K562 (cell line): ENCODE results near the gene SMARCA4. TPM values are rescaled to one million over a fixed set of nuclear protein-coding genes. Genes with fewer than 3 reads are reported as not detected.

ENCODE experiments used
- ATAC-seq: fragments of 200-7000 bp; cut with Tn5 transposase; 3 replicates; pipeline ENCODE4 v1.9.1; 2020; ENCODE audit warnings: moderate library complexity
- BruUV-seq: library from RNA; stranded (reverse); fragments of 400-500 nt; replicated peaks from 2 replicates; lab custom pipeline; 2021; lab: Mats Ljungman, UMichigan
- CTCF ChIA-PET: fragments of 300-600 bp; formaldehyde crosslinking; extraction: SDS; loops from one replicate; lab custom pipeline; 2021; ENCODE audit warnings: low intra/inter-chr PET ratio; lab: Yijun Ruan, JAX
- POLR2A ChIA-PET: fragments of 300-600, 350-650 bp; sonication (Branson Sonifier 250); formaldehyde crosslinking; extraction: SDS; loops from one replicate; lab custom pipeline; 2021; ENCODE audit warnings: antibody characterized with exemption, inconsistent platforms; lab: Yijun Ruan, JAX
- DNase-seq, 4 experiments: peaks; one replicate each; pipeline versions ENCODE4 v3.0.0 to v3.0.0-alpha.2; 2011 to 2018; ENCODE audit warnings: low spot score in 3 of 4, mixed read lengths in 3 of 4; ENCODE audit errors: extremely low read depth in 1 of 4
- FAIRE-seq: peaks from 2 replicates; lab custom pipeline; 2011; peaks lifted over from hg19 to GRCh38; lab: Jason Lieb, UNC
- H2AFZ ChIP-seq: 2 replicates; pipeline ENCODE4 v1.6.0; 2011; ENCODE audit warnings: low read depth, low read length, control low read depth, inconsistent platforms
- H3K27ac ChIP-seq: fragments of 200-600 bp; 3 replicates; pipeline ENCODE4 v1.8.0; 2011; ENCODE audit warnings: low read depth, mild to moderate bottlenecking, control low read depth, inconsistent platforms, low read length, moderate library complexity, mixed read lengths; ENCODE audit errors: extremely low read depth
- H3K27me3 ChIP-seq, 2 experiments: fragments of 300-600 bp in 1 of 2; 2 replicates in 1 of 2; 3 replicates in 1 of 2; pipeline versions ENCODE4 v1.6.0 to v1.8.0; 2011; ENCODE audit warnings: inconsistent platforms in 2 of 2, low read length in 2 of 2, mild to moderate bottlenecking in 1 of 2, mixed read lengths in 1 of 2, moderate library complexity in 1 of 2; ENCODE audit not compliant: control insufficient read depth in 2 of 2, insufficient read depth in 2 of 2
- H3K36me3 ChIP-seq: fragments of 300-600 bp; 3 replicates; pipeline ENCODE4 v1.8.0; 2011; ENCODE audit warnings: mild to moderate bottlenecking, low read length, inconsistent platforms; ENCODE audit not compliant: control insufficient read depth, insufficient read depth
- H3K4me1 ChIP-seq, 2 experiments: fragments of 200-600 bp in 1 of 2; replicated peaks in 1 of 2; 2 replicates in 1 of 2; 3 replicates in 1 of 2; pipeline versions ENCODE4 v1.5.1 to v1.8.0; 2011; ENCODE audit warnings: inconsistent platforms in 2 of 2, low read length in 2 of 2, mild to moderate bottlenecking in 1 of 2, mixed read lengths in 1 of 2, moderate library complexity in 1 of 2; ENCODE audit not compliant: control insufficient read depth in 2 of 2, insufficient read depth in 2 of 2
- H3K4me2 ChIP-seq: 2 replicates; pipeline ENCODE4 v1.6.1; 2011; ENCODE audit warnings: low read length, control low read depth, inconsistent platforms, mixed read lengths; ENCODE audit not compliant: insufficient read depth
- H3K4me3 ChIP-seq: fragments of 200-600 bp; sonication (generic), shearing (Covaris generic); 2 replicates; pipeline ENCODE4 v1.5.1; 2016; ENCODE audit warnings: control low read depth, inconsistent platforms
- H3K79me2 ChIP-seq: fragments of 200-600 bp; 3 replicates; pipeline ENCODE4 v1.8.0; 2011; ENCODE audit warnings: low read length, inconsistent platforms; ENCODE audit not compliant: control insufficient read depth, insufficient read depth
- H3K9ac ChIP-seq, 2 experiments: 2 replicates each; pipeline versions ENCODE4 v1.6.0 to v1.6.1; 2011; ENCODE audit warnings: low read depth in 2 of 2, low read length in 2 of 2, control low read depth in 1 of 2, inconsistent platforms in 1 of 2, mild to moderate bottlenecking in 1 of 2, mixed read lengths in 1 of 2; ENCODE audit not compliant: insufficient read depth in 1 of 2
- H3K9me1 ChIP-seq: one replicate; pipeline ENCODE4 v1.6.0; 2011; ENCODE audit warnings: inconsistent platforms, mild to moderate bottlenecking, low read length, moderate library complexity; ENCODE audit not compliant: control insufficient read depth, insufficient read depth
- H3K9me3 ChIP-seq: replicated peaks from 2 replicates; pipeline ENCODE4 v1.5.1; 2011; ENCODE audit warnings: low read depth, low read length, inconsistent platforms; ENCODE audit not compliant: control insufficient read depth, insufficient read depth
- H4K20me1 ChIP-seq: replicated peaks from 2 replicates; pipeline ENCODE4 v1.6.1; 2011; ENCODE audit warnings: low read length, inconsistent platforms, mixed read lengths; ENCODE audit not compliant: control insufficient read depth, insufficient read depth
- CHD7 ChIP-seq: fragments of 200-600 bp; sonication (generic); IDR thresholded peaks from one replicate; pipeline ENCODE4 v1.6.1; 2012; ENCODE audit warnings: mild to moderate bottlenecking, low read depth, low read length, inconsistent platforms
- GTF2B ChIP-seq: IDR thresholded peaks from 2 replicates; pipeline ENCODE4 v1.6.1; 2011; ENCODE audit not compliant: insufficient read length; ENCODE audit errors: extremely low read depth
- HMGN3 ChIP-seq: IDR thresholded peaks from 2 replicates; pipeline ENCODE4 v1.6.1; 2011; ENCODE audit warnings: borderline replicate concordance, low read depth, mild to moderate bottlenecking, mixed read lengths, low read length; ENCODE audit not compliant: insufficient read length; ENCODE audit errors: extremely low read depth
- NR1H2 ChIP-seq: sonication (generic); formaldehyde crosslinking; IDR thresholded peaks from 2 replicates; pipeline ENCODE4 v1.4.0; 2020; ENCODE audit warnings: mild to moderate bottlenecking, missing genetic modification reagents
- TCF7 ChIP-seq: sonication (generic); IDR thresholded peaks from 2 replicates; pipeline ENCODE4 v1.6.1; 2016; ENCODE audit warnings: antibody characterized with exemption, borderline replicate concordance
- TFAP4 ChIP-seq: sonication (generic); formaldehyde crosslinking; IDR thresholded peaks from 2 replicates; pipeline ENCODE4 v1.8.0; 2022; ENCODE audit warnings: missing genetic modification reagents, mild to moderate bottlenecking, moderate library complexity, borderline replicate concordance
- WGBS: fragments of 100-300 bp; shearing (Covaris generic); methylation state at CpG from one replicate; pipeline ENCODE4 v1.1.6; 2016; ENCODE audit warnings: low coverage, mixed read lengths; ENCODE audit not compliant: insufficient coverage; ENCODE audit errors: missing lambda C conversion rate; 5-methylcytosine and 5-hydroxymethylcytosine counted together
- in situ Hi-C: fragments of 300-500 bp; cut with MboI; formaldehyde crosslinking; loops from 4 replicates; pipeline ENCODE4 v1.15.0; 2018; ENCODE audit warnings: inconsistent platforms, mixed read lengths
- intact Hi-C: fragments of 100-400 bp; cut with micrococcal nuclease; formaldehyde crosslinking; loops from 2 replicates; pipeline ENCODE4 v1.14.2; 2022
- polyA plus RNA-seq, 8 experiments: library from polyadenylated mRNA; depleted of rRNA in 4 of 8; stranded (reverse) in 5 of 8; unstranded in 3 of 8; fragments of >200 nt; fragmentation: Nextera tagmentation in 2 of 8; fragmentation: Illumina TruSeq in 1 of 8; extraction: Ambion mirVana in 2 of 8; extraction: Trizol in 1 of 8; gene quantifications; 2 replicates each; pipeline versions ENCODE4 v1.2.1 to v1.2.3, GENCODE V29; 2011 to 2014; ENCODE audit warnings: inconsistent platforms in 1 of 8, missing spikeins in 1 of 8
- total RNA-seq, 7 experiments: library from RNA; depleted of rRNA in 6 of 7; stranded (reverse); fragments of >200 nt in 6 of 7; fragmentation: Illumina TruSeq in 2 of 7; extraction: Trizol in 2 of 7; gene quantifications; 2 replicates each; pipeline versions ENCODE4 v1.2.1 to v1.2.3, GENCODE V29; 2011 to 2021; ENCODE audit warnings: low replicate concordance in 1 of 7

Gene SMARCA4
- total and polyA plus RNA-seq, 9 of the 15 experiments (the other 6 are each of a cell fraction or from before 2014, with no cell fraction given), result 19.3 to 207 (median 52.1) TPM

- no peaks in the 10 kb centered on the region for H4K20me1 ChIP-seq
- BruUV-seq, result no TSS peak
- no peak overlapping the region for H3K4me3 ChIP-seq
- H3K9me1 ChIP-seq, result peaks cover 5% of the 10 kb centered on the region
- no peak overlapping the region; a peak in 1 of 4 replicates for H3K9ac ChIP-seq
- CTCF ChIA-PET, result no interaction called here
- H3K9me3 ChIP-seq, result no peaks in the 10 kb centered on the region
- no peaks in the 10 kb centered on the region for H3K79me2 ChIP-seq
- no peak overlapping the region for H3K4me2 ChIP-seq
- peaks cover 81% of the 10 kb centered on the region; the same call in 1 of the 3 replicates for H3K36me3 ChIP-seq
- peaks cover 0 to 49% of the 10 kb centered on the region in 2 experiments; a peak in 2 of 5 replicates for H3K4me1 ChIP-seq
- H3K27me3 ChIP-seq, result no peaks in the 10 kb centered on the region
- FAIRE-seq (no peak), ATAC-seq (no peak), DNase-seq (peak in 1 of 4 experiments; percentile 21)
- no peak overlapping the region for H2AFZ ChIP-seq
- in situ Hi-C loops, result no loop called here
- intact Hi-C loops, result no loop called here
- 87% methylated on average over 23 of the region's 26 CpGs for WGBS
- POLR2A ChIA-PET, result interaction anchor here (0.5 to 2.4 kb wide), 8 partner anchors 8 to 260 kb away, joined by 3 to 7 read pairs (median 3); no protein-coding TSS in a partner anchor
- no peak overlapping the region for H3K27ac ChIP-seq
- no peak for TF ChIP-seq NR1H2
- TF ChIP-seq GTF2B, result no peak
- no peak for TF ChIP-seq HMGN3
- no peak for TF ChIP-seq TCF7
- no peak for TF ChIP-seq CHD7
- 0 out of 2 replicates have a peak, but pooled peaks have one; percentile 20 for TF ChIP-seq TFAP4 (CRISPR knock-in tag)
These were observed 41.2 kb upstream of the SMARCA4 start for GRCh38 chr19:10919352-10920287.
